Thyroid gland (tissue), 4 donors: Measurements from ENCODE around the gene SPEG.

Experiments used
- CTCF ChIP-seq, 6 experiments: fragments of 200-600 bp in 3 of 6; fragments of 450-650 bp in 3 of 6; sonication (generic) in 3 of 6; IDR thresholded peaks; one replicate each; pipeline ENCODE4 v1.5.1; 2016 to 2019; ENCODE audit warnings: antibody characterized with exemption in 6 of 6, mild to moderate bottlenecking in 2 of 6, inconsistent platforms in 1 of 6, moderate library complexity in 1 of 6
- POLR2A ChIP-seq, 2 donors: fragments of 450-650 bp; IDR thresholded peaks; one replicate each; pipeline ENCODE4 v1.6.1; 2017; ENCODE audit warnings: antibody characterized with exemption in 2 of 2, mild to moderate bottlenecking in 2 of 2, moderate library complexity in 1 of 2

DNA sequence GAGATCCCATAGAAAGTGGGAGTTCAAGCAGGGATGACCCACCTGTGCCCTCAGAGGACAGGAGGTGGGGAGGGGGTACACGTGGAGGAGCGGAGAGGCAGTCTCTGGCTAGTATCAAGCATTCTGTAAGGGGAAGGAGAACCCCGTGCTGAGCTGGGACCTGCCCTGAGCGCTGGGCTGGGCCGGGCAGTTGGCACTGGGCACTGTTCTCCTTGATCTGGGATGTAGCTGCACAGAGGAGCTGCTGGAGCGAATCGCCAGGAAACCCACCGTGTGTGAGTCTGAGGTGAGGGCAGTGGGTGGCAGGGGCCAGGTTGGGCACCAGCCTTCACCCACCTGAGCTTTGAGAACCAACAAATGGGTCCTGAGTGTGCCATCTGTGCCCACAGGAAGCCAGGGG lies 44.3 kb downstream of the SPEG start:
- TF ChIP-seq CTCF (IDR thresholded peaks at IDR 0.05) (no peak), POLR2A (IDR thresholded peaks at IDR 0.05) (no peak)
